ENCODE data around the gene MRPS7. TPM values are rescaled to one million over a fixed set of nuclear protein-coding genes. Genes with fewer than 3 reads are reported as not detected.

MRPS7 gene
- total RNA-seq, 5 donors from 2014 or later (not counting 1 experiment from before 2014, with no cell fraction given): 29.8 to 39.4 (median 33.6) TPM

DNA sequence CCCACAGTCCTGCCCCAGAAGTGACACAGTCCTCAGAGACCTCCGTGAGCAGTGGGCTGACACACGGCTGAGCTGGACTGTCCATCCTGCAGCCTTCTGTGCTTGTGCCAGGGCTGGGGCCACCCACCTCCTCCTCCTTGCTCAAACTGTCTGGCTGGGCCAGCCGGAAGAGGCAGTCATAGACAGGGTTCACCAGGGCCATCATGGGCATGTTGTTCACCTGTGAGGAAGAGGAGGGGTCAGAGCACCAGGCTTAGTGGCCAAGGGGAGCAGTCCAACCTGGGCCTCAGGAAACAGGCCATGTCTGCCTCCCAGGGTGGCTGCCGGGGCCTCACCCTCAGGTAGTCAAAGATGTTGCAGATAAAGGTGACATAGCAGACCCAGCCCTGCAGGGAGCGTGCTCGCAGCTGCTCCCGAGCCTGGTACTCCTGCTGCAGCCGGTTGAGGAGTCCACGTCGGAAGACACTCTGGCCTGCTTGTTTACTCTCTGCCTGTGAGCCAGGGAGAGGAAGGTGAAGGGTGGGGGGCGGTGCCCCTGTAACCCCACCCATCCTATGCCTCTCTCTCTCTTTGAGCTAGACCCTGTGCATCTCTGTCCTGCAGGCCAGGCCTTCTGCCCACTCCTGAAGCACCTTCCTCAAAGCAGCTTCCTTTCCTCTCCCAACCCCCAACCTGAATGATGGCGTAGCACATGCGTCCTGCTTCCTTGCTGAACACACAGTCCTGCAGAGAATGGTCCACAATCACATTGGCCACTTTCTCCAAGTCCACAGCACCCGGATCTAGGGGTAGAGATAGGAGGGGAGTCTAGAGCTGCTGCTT, 5.9 kb downstream of the MRPS7 start:
- POLR2A ChIA-PET: no interaction called here
- Mint-ChIP-seq H3K9me3 (no peaks in the 10 kb centered on the region), H3K36me3 (peaks cover 13% of the 10 kb centered on the region), H3K27ac (no peak overlapping the region), H3K4me1 (peaks cover 22 to 33% (median 29%) of the 10 kb centered on the region in 3 donors), H3K27me3 (no peaks in the 10 kb centered on the region), H3K4me3 (no peak overlapping the region)
- no peak for DNase-seq
- peaks cover 6 to 32% of the 10 kb centered on the region in 2 experiments for H3K4me1 ChIP-seq (ENCODE audit: control insufficient read depth in 1 of 2, extremely low read depth in 1 of 2, insufficient read depth in 2 of 2, low read length in 2 of 2)
- peaks cover 9 to 44% of the 10 kb centered on the region in 2 donors for H3K36me3 ChIP-seq (ENCODE audit: control insufficient read depth in 2 of 2, extremely low read depth in 1 of 2, insufficient read depth in 1 of 2, low read length in 1 of 2)
- CTCF ChIA-PET: interaction anchor here (0.5 to 0.6 kb wide), 2 partner anchors 32 to 249 kb away, joined by 4 to 5 read pairs; no protein-coding TSS in a partner anchor
- no peak overlapping the region for H3K4me3 ChIP-seq (ENCODE audit: control insufficient read depth in 1 of 2, extremely low read depth in 1 of 2, low read length in 1 of 2)
- H3K27me3 ChIP-seq (replicated peaks in 1 of 2; ENCODE audit: control insufficient read depth in 2 of 2, extremely low read depth in 1 of 2, insufficient read depth in 2 of 2, low read length in 1 of 2): no peaks in the 10 kb centered on the region
- H3K27ac ChIP-seq (ENCODE audit: low read length): no peak overlapping the region
- no peaks in the 10 kb centered on the region for H3K9me3 ChIP-seq
- WGBS (ENCODE audit: insufficient coverage): 84% methylated on average over 3 of the region's 14 CpGs
- ATAC-seq (replicated peaks in 1 of 4): no peak

DNA sequence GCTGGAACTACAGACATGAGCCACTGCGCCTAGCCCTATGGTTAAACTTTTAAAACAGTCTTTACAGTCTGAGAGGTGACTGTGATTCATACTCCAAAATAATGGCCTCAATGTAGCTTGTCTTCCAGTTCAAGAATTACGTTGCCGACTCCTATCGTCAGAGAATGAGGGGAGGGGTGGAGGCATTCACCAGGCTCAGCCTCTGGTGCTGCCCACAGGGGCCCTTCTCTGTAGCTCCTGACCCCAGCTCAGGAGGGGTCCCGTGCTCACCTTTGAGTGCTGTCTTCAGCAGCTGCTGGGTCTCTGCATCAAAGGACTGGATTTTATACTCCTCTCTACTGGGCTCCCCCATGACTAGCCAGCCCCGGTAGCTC, 8.2 kb downstream of the MRPS7 start:
- H3K36me3 Mint-ChIP-seq: peaks cover 8% of the 10 kb centered on the region
- Histone ChIP-seq H3K4me1 (ENCODE audit: control insufficient read depth in 1 of 2, extremely low read depth in 1 of 2, insufficient read depth in 2 of 2, low read length in 2 of 2) (peaks cover 5 to 36% of the 10 kb centered on the region in 2 experiments), H3K9me3 (no peaks in the 10 kb centered on the region), H3K27ac (ENCODE audit: low read length) (peak overlapping the region; percentile 88), H3K4me3 (ENCODE audit: control insufficient read depth in 1 of 2, extremely low read depth in 1 of 2, low read length in 1 of 2) (peak overlapping the region; percentile 81 to 93), H3K27me3 (replicated peaks in 1 of 2; ENCODE audit: control insufficient read depth in 2 of 2, extremely low read depth in 1 of 2, insufficient read depth in 2 of 2, low read length in 1 of 2) (no peaks in the 10 kb centered on the region), H3K36me3 (ENCODE audit: control insufficient read depth in 2 of 2, extremely low read depth in 1 of 2, insufficient read depth in 1 of 2, low read length in 1 of 2) (peaks cover 5 to 26% of the 10 kb centered on the region in 2 donors)
- ChIA-PET CTCF (interaction anchor here in 1 of 2 donors (0.5 to 2.7 kb wide), 4 partner anchors 8 to 608 kb away, joined by 5 to 80 read pairs (median 32); partner anchors contain the start of genes GGA3, MRPS7 and SLC25A19), POLR2A (interaction anchor here (1.9 to 2.1 kb wide), 2 partner anchors 8 to 20 kb away, joined by 17 to 23 read pairs; partner anchors contain the start of genes GGA3 (in 1 of the 2), MRPS7 (in 1 of the 2) and SLC25A19 (in 1 of the 2))
- H3K27ac Mint-ChIP-seq: peak overlapping the region; percentile 48 to 65
- ATAC-seq (replicated peaks in 1 of 4) (no peak), DNase-seq (no peak)
- no peaks in the 10 kb centered on the region for H3K27me3 Mint-ChIP-seq
- 47% methylated on average over 5 of the region's 6 CpGs for WGBS (ENCODE audit: insufficient coverage)
- no peaks in the 10 kb centered on the region for H3K9me3 Mint-ChIP-seq
- H3K4me3 Mint-ChIP-seq: peak overlapping the region; percentile 78 to 84 (median 80)
- H3K4me1 Mint-ChIP-seq: peaks cover 24 to 40% (median 31%) of the 10 kb centered on the region in 3 donors

DNA sequence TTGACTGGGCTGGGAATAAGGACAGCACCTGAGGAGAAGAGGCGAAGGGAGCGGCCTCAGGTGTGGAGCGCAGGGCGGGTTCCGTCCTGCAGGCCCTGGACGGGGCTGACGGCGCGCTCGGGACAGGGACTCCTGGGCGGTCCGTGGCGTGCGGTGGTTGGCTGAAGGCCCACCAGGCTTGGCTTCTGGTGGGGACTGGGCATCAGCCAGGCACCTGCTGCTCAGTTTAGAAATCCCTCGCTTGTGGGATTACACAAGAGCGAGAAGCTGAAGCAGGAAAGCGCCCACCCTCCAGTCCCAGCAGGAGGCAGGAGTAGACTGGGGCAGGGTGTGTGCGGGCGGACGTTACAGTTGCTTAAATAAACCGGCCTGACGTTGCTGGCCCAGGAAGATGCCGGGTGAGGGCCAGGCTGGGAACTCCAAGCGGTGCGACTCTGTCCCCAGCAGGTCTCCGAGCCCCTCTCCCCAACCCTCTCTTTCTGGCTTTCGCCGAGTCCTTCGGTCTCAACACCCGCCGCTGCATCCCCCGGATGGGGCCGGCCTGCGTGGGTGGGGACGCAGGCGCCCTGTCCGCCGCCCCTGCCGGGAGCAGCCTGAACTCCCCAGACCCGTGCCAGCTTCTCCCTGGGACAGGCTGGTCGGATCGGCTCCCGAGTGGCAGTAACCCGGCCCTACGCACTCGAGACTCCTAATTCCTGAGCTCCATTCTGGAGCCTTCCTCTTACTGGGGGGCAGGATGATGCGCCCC, 8.7 kb downstream of the MRPS7 start:
- ChIA-PET POLR2A (interaction anchor here (0.8 to 2.1 kb wide), 4 partner anchors 9 to 45 kb away, joined by 4 to 23 read pairs (median 20); partner anchors contain the start of genes GGA3 (in 2 of the 2), MRPS7 (in 2 of the 2) and SLC25A19 (in 1 of the 2)), CTCF (interaction anchor here (0.5 to 2.7 kb wide), 18 partner anchors 9 to 507 kb away, joined by 3 to 80 read pairs (median 4); partner anchors contain the start of genes GGA3 (in 1 of the 2), MRPS7 (in 1 of the 2), SLC25A19 (in 1 of the 2) and TMEM94 (in 1 of the 2))
- H3K27ac ChIP-seq (ENCODE audit: low read length): peak overlapping the region; percentile 88
- no peaks in the 10 kb centered on the region for H3K27me3 ChIP-seq (replicated peaks in 1 of 2; ENCODE audit: control insufficient read depth in 2 of 2, extremely low read depth in 1 of 2, insufficient read depth in 2 of 2, low read length in 1 of 2)
- H3K9me3 ChIP-seq: no peaks in the 10 kb centered on the region
- ATAC-seq (replicated peaks in 1 of 4) (peak; percentile 35 to 44 (median 40)), DNase-seq (peak in 22 of 35 experiments; percentile 9 to 59 (median 24))
- Mint-ChIP-seq H3K27ac (peak overlapping the region; percentile 58 to 65), H3K4me1 (peaks cover 24 to 40% (median 31%) of the 10 kb centered on the region in 3 donors), H3K4me3 (peak overlapping the region; percentile 78 to 84 (median 80)), H3K27me3 (no peaks in the 10 kb centered on the region), H3K36me3 (peaks cover 9% of the 10 kb centered on the region), H3K9me3 (no peaks in the 10 kb centered on the region)
- peaks cover 5 to 22% of the 10 kb centered on the region in 2 donors for H3K36me3 ChIP-seq (ENCODE audit: control insufficient read depth in 2 of 2, extremely low read depth in 1 of 2, insufficient read depth in 1 of 2, low read length in 1 of 2)
- peaks cover 5 to 36% of the 10 kb centered on the region in 2 experiments for H3K4me1 ChIP-seq (ENCODE audit: control insufficient read depth in 1 of 2, extremely low read depth in 1 of 2, insufficient read depth in 2 of 2, low read length in 2 of 2)
- WGBS (ENCODE audit: insufficient coverage): 3% methylated on average over 47 of the region's 47 CpGs
- peak overlapping the region; percentile 81 to 93 for H3K4me3 ChIP-seq (ENCODE audit: control insufficient read depth in 1 of 2, extremely low read depth in 1 of 2, low read length in 1 of 2)

DNA sequence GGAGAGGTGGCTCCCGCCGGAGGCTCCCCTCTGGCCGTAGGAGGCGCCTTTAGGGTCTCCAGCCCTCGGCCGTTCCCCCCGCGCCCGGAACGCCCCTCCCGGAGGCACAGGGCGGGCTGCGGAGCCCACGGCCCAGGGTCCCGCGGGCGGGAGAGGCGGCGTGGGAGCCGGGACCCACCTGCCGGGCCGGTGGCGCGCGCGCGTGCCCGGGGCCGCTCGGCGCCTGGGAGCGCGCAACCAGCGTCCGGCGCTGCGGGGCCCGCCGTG, 9.2 kb downstream of the MRPS7 start, which contains the start of gene MIF4GD:
MIF4GD (minus strand) TSS at position 266 of the 267 bp plus-strand sequence. CDS start 1,036 bp downstream, outside the sequence.
- DNase-seq: no peak
- ChIA-PET POLR2A (interaction anchor here (0.8 to 2.1 kb wide), 4 partner anchors 9 to 45 kb away, joined by 4 to 23 read pairs (median 20); partner anchors contain the start of genes GGA3 (in 2 of the 2), MRPS7 (in 2 of the 2) and SLC25A19 (in 1 of the 2)), CTCF (interaction anchor here (0.5 to 2.7 kb wide), 18 partner anchors 9 to 507 kb away, joined by 3 to 80 read pairs (median 4); partner anchors contain the start of genes GGA3 (in 1 of the 2), MRPS7 (in 1 of the 2), SLC25A19 (in 1 of the 2) and TMEM94 (in 1 of the 2))
- Histone ChIP-seq H3K27me3 (replicated peaks in 1 of 2; ENCODE audit: control insufficient read depth in 2 of 2, extremely low read depth in 1 of 2, insufficient read depth in 2 of 2, low read length in 1 of 2) (no peaks in the 10 kb centered on the region), H3K4me3 (ENCODE audit: control insufficient read depth in 1 of 2, extremely low read depth in 1 of 2, low read length in 1 of 2) (peak within 1 kb of the TSS; percentile 81 to 93), H3K36me3 (ENCODE audit: control insufficient read depth in 2 of 2, extremely low read depth in 1 of 2, insufficient read depth in 1 of 2, low read length in 1 of 2) (peaks cover 5 to 17% of the 10 kb centered on the region in 2 donors), H3K27ac (ENCODE audit: low read length) (peak within 1 kb of the TSS; percentile 88), H3K4me1 (ENCODE audit: control insufficient read depth in 1 of 2, extremely low read depth in 1 of 2, insufficient read depth in 2 of 2, low read length in 2 of 2) (peaks cover 5 to 36% of the 10 kb centered on the region in 2 experiments), H3K9me3 (no peaks in the 10 kb centered on the region)
- peaks cover 24 to 40% (median 31%) of the 10 kb centered on the region in 3 donors for H3K4me1 Mint-ChIP-seq
- peaks cover 6% of the 10 kb centered on the region for H3K36me3 Mint-ChIP-seq
- H3K27me3 Mint-ChIP-seq: no peaks in the 10 kb centered on the region
- no peaks in the 10 kb centered on the region for H3K9me3 Mint-ChIP-seq
- peak within 1 kb of the TSS; percentile 80 to 84 (median 81) for H3K4me3 Mint-ChIP-seq
- WGBS (ENCODE audit: insufficient coverage): under 1% methylated on average over 39 of the region's 39 CpGs
- peak within 1 kb of the TSS; percentile 81 to 91 for H3K27ac Mint-ChIP-seq
- ATAC-seq (replicated peaks in 1 of 4): peak in 2 of 4 experiments; percentile 21 to 38

DNA sequence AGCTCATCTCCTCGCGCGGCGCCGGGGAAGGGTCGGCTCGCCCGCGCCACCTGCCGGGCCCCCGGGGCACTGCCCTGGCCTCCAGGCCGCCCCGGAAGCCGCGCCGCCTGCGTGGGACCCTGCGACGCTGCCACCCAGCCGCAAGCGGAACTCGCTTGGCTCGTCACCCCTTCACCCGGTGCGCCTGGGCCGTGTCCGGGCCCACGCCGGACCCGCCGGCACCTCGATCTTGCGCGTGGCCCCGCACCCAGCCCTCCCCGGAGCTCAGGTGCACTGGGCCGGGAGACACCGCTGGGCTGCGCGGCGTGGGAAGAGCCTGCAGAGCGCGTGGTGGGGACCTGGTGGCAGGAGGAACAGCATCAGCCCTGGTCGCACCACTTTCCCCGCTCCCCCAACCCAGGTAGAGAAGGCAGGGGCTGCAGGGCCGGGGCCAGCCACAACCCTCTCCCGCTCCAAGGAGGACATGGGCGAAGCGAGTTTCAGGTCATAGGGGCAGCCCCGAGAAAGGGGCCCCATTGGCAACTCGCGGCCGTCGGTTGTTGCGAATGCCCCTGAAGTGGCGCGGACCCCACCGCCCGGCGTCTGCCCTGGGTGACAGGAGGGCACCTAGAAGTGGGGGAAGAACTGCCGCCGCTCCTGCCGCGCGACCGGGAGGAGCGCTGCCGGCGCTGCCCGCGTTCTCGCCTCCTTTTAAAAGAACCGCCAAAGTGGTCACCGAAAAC, 9.7 kb downstream of the MRPS7 start:
- ChIA-PET CTCF (interaction anchor here (0.5 to 2.7 kb wide), 17 partner anchors 10 to 506 kb away, joined by 3 to 80 read pairs (median 4); partner anchors contain the start of genes GGA3 (in 1 of the 2), MRPS7 (in 1 of the 2), SLC25A19 (in 1 of the 2) and TMEM94 (in 1 of the 2)), POLR2A (interaction anchor here (0.6 to 2.1 kb wide), 5 partner anchors 10 to 89 kb away, joined by 4 to 23 read pairs (median 17); partner anchors contain the start of genes GGA3 (in 2 of the 2), MRPS7 (in 2 of the 2) and SLC25A19 (in 1 of the 2))
- Histone ChIP-seq H3K36me3 (ENCODE audit: control insufficient read depth in 2 of 2, extremely low read depth in 1 of 2, insufficient read depth in 1 of 2, low read length in 1 of 2) (peaks cover under 1 to 12% of the 10 kb centered on the region in 2 donors), H3K27me3 (replicated peaks in 1 of 2; ENCODE audit: control insufficient read depth in 2 of 2, extremely low read depth in 1 of 2, insufficient read depth in 2 of 2, low read length in 1 of 2) (no peaks in the 10 kb centered on the region), H3K27ac (ENCODE audit: low read length) (peak overlapping the region; percentile 85), H3K9me3 (no peaks in the 10 kb centered on the region), H3K4me1 (ENCODE audit: control insufficient read depth in 1 of 2, extremely low read depth in 1 of 2, insufficient read depth in 2 of 2, low read length in 2 of 2) (peaks cover 5 to 36% of the 10 kb centered on the region in 2 experiments), H3K4me3 (ENCODE audit: control insufficient read depth in 1 of 2, extremely low read depth in 1 of 2, low read length in 1 of 2) (peak overlapping the region; percentile 79 to 92)
- Mint-ChIP-seq H3K27ac (peak overlapping the region; percentile 81 to 91), H3K9me3 (no peaks in the 10 kb centered on the region), H3K4me3 (peak overlapping the region; percentile 80 to 84 (median 81)), H3K27me3 (no peaks in the 10 kb centered on the region), H3K36me3 (peaks cover 6% of the 10 kb centered on the region), H3K4me1 (peaks cover 24 to 40% (median 31%) of the 10 kb centered on the region in 3 donors)
- peak; percentile 87 to 94 (median 90) for ATAC-seq (replicated peaks in 1 of 4)
- peak; percentile 67 to 94 (median 83) for DNase-seq
- WGBS (ENCODE audit: insufficient coverage): 0% methylated on average over 74 of the region's 74 CpGs
